ENCODE measurements around the gene CLCN2.

Gene CLCN2

DNA sequence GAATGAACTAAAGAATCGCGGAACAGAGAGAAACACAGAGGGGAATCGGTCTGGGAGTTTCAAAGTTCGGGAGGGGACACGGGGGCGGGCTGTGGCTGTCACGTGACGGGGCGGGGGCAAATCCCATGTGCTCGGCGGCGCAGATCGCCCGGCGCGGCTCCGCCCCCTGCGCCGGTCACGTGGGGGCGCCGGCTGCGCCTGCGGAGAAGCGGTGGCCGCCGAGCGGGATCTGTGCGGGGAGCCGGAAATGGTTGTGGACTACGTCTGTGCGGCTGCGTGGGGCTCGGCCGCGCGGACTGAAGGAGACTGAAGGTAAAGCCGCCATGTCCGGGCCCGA lies 47.1 kb downstream of the CLCN2 start, which contains the start of gene EIF4G1:
EIF4G1 (plus strand) TSS at position 244 of the 337 bp plus-strand sequence. CDS start 1,191 bp downstream, outside the sequence.
- intact Hi-C loops (cut with DNase I) = loop anchor here (2.0 kb wide), 1 partner anchor 16 kb away; the partner anchor contains the start of gene PSMD2
- peak; percentile 87 to 99 (median 92) for DNase-seq

DNA sequence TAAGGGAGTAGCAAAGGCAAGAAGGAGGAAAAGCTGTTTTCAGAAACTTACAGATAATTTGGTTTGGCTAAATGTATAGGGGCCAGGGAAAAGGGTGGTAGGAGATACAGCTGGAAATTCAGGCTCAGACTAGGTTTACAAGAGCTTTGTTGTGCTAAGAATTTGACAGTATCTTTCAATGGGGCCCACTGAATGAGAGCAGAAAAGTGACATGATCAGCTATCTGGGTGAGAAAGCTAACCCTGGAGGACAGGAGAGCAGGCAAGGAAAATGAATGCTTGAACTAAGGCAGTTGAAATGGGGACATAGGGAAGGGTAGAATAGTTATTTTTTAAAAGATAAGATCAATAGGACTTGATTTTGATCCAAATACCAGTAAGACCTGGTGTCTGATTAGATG lies 49.8 kb downstream of the CLCN2 start:
- DNase-seq = no peak
- intact Hi-C loops (cut with DNase I) = no loop called here

DNA sequence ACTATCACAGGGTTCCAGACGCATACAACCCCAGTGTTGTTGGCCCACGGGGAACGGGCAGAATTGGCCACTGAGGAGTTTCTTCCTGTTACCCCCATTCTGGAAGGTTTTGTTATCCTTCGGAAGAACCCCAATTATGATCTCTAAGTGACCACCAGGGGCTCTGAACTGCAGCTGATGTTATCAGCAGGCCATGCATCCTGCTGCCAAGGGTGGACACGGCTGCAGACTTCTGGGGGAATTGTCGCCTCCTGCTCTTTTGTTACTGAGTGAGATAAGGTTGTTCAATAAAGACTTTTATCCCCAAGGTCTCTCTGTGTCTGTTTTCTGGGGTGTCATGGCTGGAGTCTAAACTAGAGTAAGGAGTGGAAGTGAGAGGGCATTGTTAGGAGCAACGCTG lies 52.7 kb downstream of the CLCN2 start:
- intact Hi-C loops (cut with DNase I) = no loop called here

DNA sequence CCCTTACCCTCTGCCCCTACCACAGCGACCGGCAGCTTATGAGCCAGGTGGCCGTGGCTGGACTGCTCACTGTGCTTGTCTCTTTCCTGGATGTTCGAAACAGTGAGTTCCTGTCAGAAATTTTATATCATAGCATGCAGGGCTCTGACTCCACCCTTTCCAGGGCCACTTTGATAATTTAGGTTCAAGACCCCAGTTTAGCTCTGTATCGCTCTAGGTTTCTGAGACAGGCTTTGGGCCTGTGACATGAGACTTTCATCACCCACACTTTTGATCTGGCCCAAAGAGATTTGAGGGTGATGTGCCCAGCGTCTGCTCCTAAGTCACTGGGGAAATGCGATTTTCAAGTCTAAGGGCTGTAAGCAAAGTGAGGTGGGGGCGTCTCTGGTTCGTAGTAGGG lies 53.5 kb downstream of the CLCN2 start:
- intact Hi-C loops (cut with DNase I) = no loop called here
- peak in 2 of 10 donors; percentile 4 to 24 for DNase-seq

More for the DNA sequence above, 52.7 kb downstream of the CLCN2 start:
- DNase-seq = no peak

DNA sequence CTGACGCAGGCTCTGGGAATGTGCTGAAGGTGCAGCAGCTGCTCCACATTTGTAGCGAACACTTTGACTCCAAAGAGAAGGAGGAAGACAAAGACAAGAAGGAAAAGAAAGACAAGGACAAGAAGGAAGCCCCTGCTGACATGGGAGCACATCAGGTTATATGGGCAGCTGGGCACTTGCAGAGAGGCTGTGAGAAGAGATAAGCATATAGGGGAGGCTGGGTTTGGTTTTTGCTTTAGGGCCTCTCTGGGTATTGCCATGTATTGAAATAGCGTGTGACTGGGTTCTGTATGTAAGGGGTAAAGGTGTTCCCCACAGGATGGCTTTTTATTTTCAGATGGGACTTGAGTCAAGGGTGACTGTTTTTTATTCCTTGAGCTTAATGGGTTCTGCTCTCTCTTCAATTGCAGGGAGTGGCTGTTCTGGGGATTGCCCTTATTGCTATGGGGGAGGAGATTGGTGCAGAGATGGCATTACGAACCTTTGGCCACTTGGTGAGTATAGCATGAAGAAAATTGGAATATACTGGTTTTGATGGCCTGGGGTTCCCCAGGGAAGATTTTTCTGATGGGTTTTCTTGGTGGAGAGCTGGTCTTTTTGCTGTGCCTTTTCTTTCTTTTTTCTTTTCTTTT lies 54.9 kb downstream of the CLCN2 start:
- DNase-seq = peak in 1 of 10 donors; percentile 8
- intact Hi-C loops (cut with DNase I) = no loop called here

DNA sequence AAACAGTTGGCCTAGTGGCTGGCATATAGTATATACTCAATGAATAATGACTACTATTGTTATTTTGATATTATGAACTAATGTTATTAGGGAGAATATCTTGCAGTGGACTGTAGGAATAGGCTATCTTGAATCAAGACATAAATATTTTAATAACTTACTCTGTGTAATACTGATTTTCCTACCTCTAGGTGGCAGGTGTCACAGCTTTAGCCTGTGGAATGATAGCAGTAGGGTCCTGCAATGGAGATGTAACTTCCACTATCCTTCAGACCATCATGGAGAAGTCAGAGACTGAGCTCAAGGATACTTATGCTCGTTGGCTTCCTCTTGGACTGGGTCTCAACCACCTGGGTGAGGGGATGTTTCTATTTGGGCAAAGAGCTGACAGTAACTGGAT lies 55.8 kb downstream of the CLCN2 start:
- DNase-seq = peak in 1 of 10 donors; percentile 13
- intact Hi-C loops (cut with DNase I) = no loop called here

DNA sequence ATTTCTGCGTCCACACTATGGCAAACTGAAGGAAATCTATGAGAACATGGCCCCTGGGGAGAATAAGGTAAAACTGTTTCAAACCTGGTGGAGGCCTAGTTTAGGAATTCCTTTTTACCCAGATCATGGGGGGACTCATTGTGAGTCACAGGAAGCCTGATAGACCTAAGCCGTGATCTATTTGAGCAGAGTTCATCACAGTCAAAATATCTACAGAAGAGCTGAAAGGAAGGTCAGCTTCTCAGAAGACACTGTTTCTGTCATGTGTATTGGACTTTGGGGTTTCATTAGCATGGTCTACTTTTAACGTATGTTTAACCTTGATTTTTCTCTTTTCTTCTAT lies 61.1 kb downstream of the CLCN2 start:
- intact Hi-C loops (cut with DNase I) = no loop called here
- no peak for DNase-seq

DNA sequence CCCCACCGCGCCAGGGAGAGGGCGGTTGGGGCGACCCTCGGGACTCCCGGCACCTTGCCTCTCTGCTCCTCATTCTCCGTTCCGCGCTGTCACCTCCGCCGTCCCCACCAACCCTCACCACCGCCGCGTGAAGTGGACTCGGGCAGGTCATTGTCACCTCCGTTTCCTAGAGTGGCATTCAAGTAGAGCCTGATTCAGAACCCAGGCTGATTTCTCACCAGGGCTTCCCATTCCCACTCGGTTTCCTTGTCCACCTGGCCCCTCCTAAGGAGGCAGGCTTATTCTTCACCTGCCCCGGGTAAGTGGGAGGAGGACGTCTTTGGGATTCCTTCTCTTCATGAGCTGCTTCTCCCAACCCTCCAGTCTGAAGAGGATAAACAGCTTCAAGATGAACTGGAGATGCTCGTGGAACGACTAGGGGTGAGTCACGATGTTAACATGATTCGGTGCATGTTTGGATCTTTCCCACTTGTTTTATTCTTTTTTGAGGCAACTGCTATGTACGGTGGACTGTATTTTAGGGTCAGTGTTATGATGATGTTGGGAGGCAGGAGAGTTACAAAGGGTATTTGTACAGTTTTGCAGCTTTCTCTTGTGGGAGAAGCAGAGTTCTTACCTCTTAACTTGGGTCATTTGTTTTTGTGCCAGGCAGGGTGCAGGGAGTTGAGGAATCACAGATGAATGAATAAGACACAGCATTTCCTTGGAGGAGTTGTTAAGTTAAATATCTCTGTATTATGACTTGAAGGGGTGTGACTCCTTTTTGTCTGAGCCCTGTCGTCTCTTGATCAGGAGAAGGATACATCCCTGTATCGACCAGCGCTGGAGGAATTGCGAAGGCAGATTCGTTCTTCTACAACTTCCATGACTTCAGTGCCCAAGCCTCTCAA lies 61.7 kb downstream of the CLCN2 start:
- peak in 2 of 10 donors; percentile 1 to 15 for DNase-seq
- intact Hi-C loops (cut with DNase I) = loop anchor here (2.0 to 5.0 kb wide), 2 partner anchors 15 to 112 kb away; partner anchors contain the start of genes ABCF3 and EIF4G1

DNA sequence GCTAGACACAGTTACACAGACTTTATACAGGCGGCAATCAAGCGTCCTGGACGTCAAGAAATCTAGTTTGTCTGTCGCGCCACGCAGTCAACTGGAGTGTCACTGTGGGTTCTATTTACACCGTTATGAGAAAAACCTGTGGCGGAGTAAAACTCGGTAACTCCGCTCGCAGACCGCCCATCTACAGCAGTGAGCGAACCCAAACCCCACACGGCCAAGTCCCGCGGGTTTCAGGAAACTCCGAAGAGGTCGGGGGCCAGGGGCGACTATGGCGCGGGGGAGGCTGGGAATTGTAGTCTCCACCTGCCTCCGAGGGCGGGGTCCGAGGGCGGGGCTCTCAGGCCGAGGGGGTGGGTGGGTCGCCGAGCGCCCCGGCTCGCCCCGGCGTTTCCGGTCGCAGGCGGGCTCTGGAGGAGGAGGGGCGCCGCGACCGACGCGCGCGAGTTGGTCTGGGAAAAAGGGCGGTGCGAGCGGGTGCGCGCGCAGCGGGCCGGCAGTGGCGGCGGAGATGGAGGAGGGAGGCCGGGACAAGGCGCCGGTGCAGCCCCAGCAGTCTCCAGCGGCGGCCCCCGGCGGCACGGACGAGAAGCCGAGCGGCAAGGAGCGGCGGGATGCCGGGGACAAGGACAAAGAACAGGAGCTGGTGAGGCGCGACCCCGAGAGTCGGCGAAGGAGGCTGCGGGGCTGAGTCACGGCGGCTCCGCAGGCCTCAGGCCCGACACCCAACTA lies 62.5 kb downstream of the CLCN2 start, which contains the start of gene PSMD2:
PSMD2 (plus strand) TSS at position 483 of the 729 bp plus-strand sequence; CDS start at position 509, 26 bp downstream.
- intact Hi-C loops (cut with DNase I) = loop anchor here (2.0 to 5.0 kb wide), 2 partner anchors 16 to 112 kb away; partner anchors contain the start of genes ABCF3 and EIF4G1
- peak; percentile 96 to 100 (median 98) for DNase-seq

DNA sequence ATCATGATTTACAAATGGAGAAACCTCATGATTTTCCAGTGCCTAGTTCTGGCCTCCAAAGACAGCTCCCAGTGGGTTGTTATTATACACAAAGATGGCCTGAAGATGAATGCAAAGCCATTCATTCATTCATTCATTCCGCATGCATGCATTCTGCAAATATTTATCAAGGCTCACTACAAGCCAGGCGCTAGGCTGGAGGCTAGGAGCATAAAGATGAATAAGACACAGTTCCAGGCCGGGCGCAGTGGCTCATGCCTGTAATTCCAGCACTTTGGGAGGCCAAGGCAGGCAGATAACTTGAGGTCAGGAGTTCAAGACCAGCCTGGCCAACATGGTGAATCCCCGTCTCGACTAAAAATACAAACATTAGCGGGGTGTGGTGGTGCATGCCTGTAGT lies 64.8 kb downstream of the CLCN2 start:
- intact Hi-C loops (cut with DNase I) = loop anchor here (5.0 kb wide), 1 partner anchor 109 kb away; the partner anchor contains the start of gene ABCF3
- DNase-seq = peak in 2 of 10 donors; percentile 11 to 36
